K562 (cell line): ENCODE data around the gene ABCB6. TPM values are rescaled to one million over a fixed set of nuclear protein-coding genes. Genes with fewer than 3 reads are reported as not detected.

Source experiments
- ATAC-seq: fragments of 200-7000 bp; cut with Tn5 transposase; 3 replicates; pipeline ENCODE4 v1.9.1; 2020; ENCODE audit warnings: moderate library complexity
- BruUV-seq: library from RNA; stranded (reverse); fragments of 400-500 nt; replicated peaks from 2 replicates; lab custom pipeline; 2021; lab: Mats Ljungman, UMichigan
- CTCF ChIA-PET: fragments of 300-600 bp; formaldehyde crosslinking; extraction: SDS; loops from one replicate; lab custom pipeline; 2021; ENCODE audit warnings: low intra/inter-chr PET ratio; lab: Yijun Ruan, JAX
- POLR2A ChIA-PET: fragments of 300-600, 350-650 bp; sonication (Branson Sonifier 250); formaldehyde crosslinking; extraction: SDS; loops from one replicate; lab custom pipeline; 2021; ENCODE audit warnings: antibody characterized with exemption, inconsistent platforms; lab: Yijun Ruan, JAX
- DNase-seq, 4 experiments: peaks; one replicate each; pipeline versions ENCODE4 v3.0.0 to v3.0.0-alpha.2; 2011 to 2018; ENCODE audit warnings: low spot score in 3 of 4, mixed read lengths in 3 of 4; ENCODE audit errors: extremely low read depth in 1 of 4
- FAIRE-seq: peaks from 2 replicates; lab custom pipeline; 2011; peaks lifted over from hg19 to GRCh38; lab: Jason Lieb, UNC
- H2AFZ ChIP-seq: 2 replicates; pipeline ENCODE4 v1.6.0; 2011; ENCODE audit warnings: low read depth, low read length, control low read depth, inconsistent platforms
- H3K27ac ChIP-seq: fragments of 200-600 bp; 3 replicates; pipeline ENCODE4 v1.8.0; 2011; ENCODE audit warnings: low read depth, mild to moderate bottlenecking, control low read depth, inconsistent platforms, low read length, moderate library complexity, mixed read lengths; ENCODE audit errors: extremely low read depth
- H3K27me3 ChIP-seq, 2 experiments: fragments of 300-600 bp in 1 of 2; 2 replicates in 1 of 2; 3 replicates in 1 of 2; pipeline versions ENCODE4 v1.6.0 to v1.8.0; 2011; ENCODE audit warnings: inconsistent platforms in 2 of 2, low read length in 2 of 2, mild to moderate bottlenecking in 1 of 2, mixed read lengths in 1 of 2, moderate library complexity in 1 of 2; ENCODE audit not compliant: control insufficient read depth in 2 of 2, insufficient read depth in 2 of 2
- H3K36me3 ChIP-seq: fragments of 300-600 bp; 3 replicates; pipeline ENCODE4 v1.8.0; 2011; ENCODE audit warnings: mild to moderate bottlenecking, low read length, inconsistent platforms; ENCODE audit not compliant: control insufficient read depth, insufficient read depth
- H3K4me1 ChIP-seq, 2 experiments: fragments of 200-600 bp in 1 of 2; replicated peaks in 1 of 2; 2 replicates in 1 of 2; 3 replicates in 1 of 2; pipeline versions ENCODE4 v1.5.1 to v1.8.0; 2011; ENCODE audit warnings: inconsistent platforms in 2 of 2, low read length in 2 of 2, mild to moderate bottlenecking in 1 of 2, mixed read lengths in 1 of 2, moderate library complexity in 1 of 2; ENCODE audit not compliant: control insufficient read depth in 2 of 2, insufficient read depth in 2 of 2
- H3K4me2 ChIP-seq: 2 replicates; pipeline ENCODE4 v1.6.1; 2011; ENCODE audit warnings: low read length, control low read depth, inconsistent platforms, mixed read lengths; ENCODE audit not compliant: insufficient read depth
- H3K4me3 ChIP-seq: fragments of 200-600 bp; sonication (generic), shearing (Covaris generic); 2 replicates; pipeline ENCODE4 v1.5.1; 2016; ENCODE audit warnings: control low read depth, inconsistent platforms
- H3K79me2 ChIP-seq: fragments of 200-600 bp; 3 replicates; pipeline ENCODE4 v1.8.0; 2011; ENCODE audit warnings: low read length, inconsistent platforms; ENCODE audit not compliant: control insufficient read depth, insufficient read depth
- H3K9ac ChIP-seq, 2 experiments: 2 replicates each; pipeline versions ENCODE4 v1.6.0 to v1.6.1; 2011; ENCODE audit warnings: low read depth in 2 of 2, low read length in 2 of 2, control low read depth in 1 of 2, inconsistent platforms in 1 of 2, mild to moderate bottlenecking in 1 of 2, mixed read lengths in 1 of 2; ENCODE audit not compliant: insufficient read depth in 1 of 2
- H3K9me1 ChIP-seq: one replicate; pipeline ENCODE4 v1.6.0; 2011; ENCODE audit warnings: inconsistent platforms, mild to moderate bottlenecking, low read length, moderate library complexity; ENCODE audit not compliant: control insufficient read depth, insufficient read depth
- H3K9me3 ChIP-seq: replicated peaks from 2 replicates; pipeline ENCODE4 v1.5.1; 2011; ENCODE audit warnings: low read depth, low read length, inconsistent platforms; ENCODE audit not compliant: control insufficient read depth, insufficient read depth
- H4K20me1 ChIP-seq: replicated peaks from 2 replicates; pipeline ENCODE4 v1.6.1; 2011; ENCODE audit warnings: low read length, inconsistent platforms, mixed read lengths; ENCODE audit not compliant: control insufficient read depth, insufficient read depth
- EP400 ChIP-seq: fragments of 450-650 bp; IDR thresholded peaks from 2 replicates; pipeline ENCODE4 v1.6.1; 2017; ENCODE audit warnings: antibody characterized with exemption, mild to moderate bottlenecking, moderate library complexity
- ERF ChIP-seq: fragments of 450-650 bp; formaldehyde crosslinking; IDR thresholded peaks from 2 replicates; pipeline ENCODE4 v1.4.0; 2020; ENCODE audit warnings: mild to moderate bottlenecking, mixed read lengths
- KDM1A ChIP-seq, 2 experiments: fragments of 450-650 bp; IDR thresholded peaks; 2 replicates each; pipeline ENCODE4 v1.6.1; 2016; ENCODE audit warnings: mild to moderate bottlenecking in 2 of 2
- RNF219 ChIP-seq: fragments of 250-450 bp; sonication (Bioruptor Pico); IDR thresholded peaks from 2 replicates; pipeline ENCODE4 v1.5.0; 2022; ENCODE audit warnings: mild to moderate bottlenecking
- YY1 ChIP-seq, 3 experiments: IDR thresholded peaks; 2 replicates each; pipeline ENCODE4 v1.6.1; 2011; ENCODE audit warnings: low read length in 2 of 3, mild to moderate bottlenecking in 2 of 3, moderate library complexity in 2 of 3, borderline replicate concordance in 1 of 3, control low read depth in 1 of 3, low read depth in 1 of 3; ENCODE audit not compliant: insufficient read depth in 3 of 3, insufficient replicate concordance in 2 of 3, control insufficient read depth in 1 of 3, insufficient read length in 1 of 3; ENCODE audit errors: extremely low read depth in 1 of 3
- ZFX ChIP-seq: sonication (generic); formaldehyde crosslinking; IDR thresholded peaks from 2 replicates; pipeline ENCODE4 v1.8.0; 2022; ENCODE audit warnings: mild to moderate bottlenecking, missing genetic modification reagents, moderate library complexity
- ZNF263 ChIP-seq: sonication (generic); formaldehyde crosslinking; IDR thresholded peaks from 2 replicates; pipeline ENCODE4 v1.8.0; 2022; ENCODE audit warnings: mild to moderate bottlenecking, missing genetic modification reagents, borderline replicate concordance
- ZNF589 ChIP-seq: fragments of 200-800 bp; sonication (Bioruptor generic); IDR thresholded peaks from 2 replicates; pipeline ENCODE4 v1.6.1; 2016; ENCODE audit warnings: low read depth, missing genetic modification characterization, missing compliant biosample characterization
- ZNF592 ChIP-seq: fragments of 450-650 bp; IDR thresholded peaks from 2 replicates; pipeline ENCODE4 v1.6.1; 2017; ENCODE audit warnings: antibody characterized with exemption, mild to moderate bottlenecking
- WGBS: fragments of 100-300 bp; shearing (Covaris generic); methylation state at CpG from one replicate; pipeline ENCODE4 v1.1.6; 2016; ENCODE audit warnings: low coverage, mixed read lengths; ENCODE audit not compliant: insufficient coverage; ENCODE audit errors: missing lambda C conversion rate; 5-methylcytosine and 5-hydroxymethylcytosine counted together
- in situ Hi-C: fragments of 300-500 bp; cut with MboI; formaldehyde crosslinking; loops from 4 replicates; pipeline ENCODE4 v1.15.0; 2018; ENCODE audit warnings: inconsistent platforms, mixed read lengths
- intact Hi-C: fragments of 100-400 bp; cut with micrococcal nuclease; formaldehyde crosslinking; loops from 2 replicates; pipeline ENCODE4 v1.14.2; 2022
- polyA plus RNA-seq, 8 experiments: library from polyadenylated mRNA; depleted of rRNA in 4 of 8; stranded (reverse) in 5 of 8; unstranded in 3 of 8; fragments of >200 nt; fragmentation: Nextera tagmentation in 2 of 8; fragmentation: Illumina TruSeq in 1 of 8; extraction: Ambion mirVana in 2 of 8; extraction: Trizol in 1 of 8; gene quantifications; 2 replicates each; pipeline versions ENCODE4 v1.2.1 to v1.2.3, GENCODE V29; 2011 to 2014; ENCODE audit warnings: inconsistent platforms in 1 of 8, missing spikeins in 1 of 8
- total RNA-seq, 7 experiments: library from RNA; depleted of rRNA in 6 of 7; stranded (reverse); fragments of >200 nt in 6 of 7; fragmentation: Illumina TruSeq in 2 of 7; extraction: Trizol in 2 of 7; gene quantifications; 2 replicates each; pipeline versions ENCODE4 v1.2.1 to v1.2.3, GENCODE V29; 2011 to 2021; ENCODE audit warnings: low replicate concordance in 1 of 7

The ABCB6 gene
- total and polyA plus RNA-seq, 9 of the 15 experiments (the other 6 are each of a cell fraction or from before 2014, with no cell fraction given) = 3.7 to 29.8 (median 16.8) TPM

GRCh38 chr2:219253753-219254589 is 35.2 kb upstream of the ABCB6 start, which contains the start of gene TUBA4A (continued):
- no peak for TF ChIP-seq RNF219 (CRISPR knock-in tag)

GRCh38 chr2:219252900-219253752 is 34.4 kb upstream of the ABCB6 start, which contains the start of gene TUBA4B:
TSS of gene TUBA4B (plus strand) at chr2:219253243. CDS start at chr2:219253408, 165 bp downstream.
- DNase-seq = peak; percentile 46 to 65 (median 54)
- Histone ChIP-seq H3K9ac (peak within 1 kb of the TSS; percentile 71 to 92), H3K4me2 (peak within 1 kb of the TSS; percentile 82), H3K9me3 (no peaks in the 10 kb centered on the region), H3K36me3 (peaks cover 40% of the 10 kb centered on the region; the same call in 2 of the 3 replicates), H3K79me2 (peaks cover 24% of the 10 kb centered on the region), H3K4me1 (peaks cover 18 to 47% of the 10 kb centered on the region in 2 experiments; a peak in 4 of 5 replicates), H3K27me3 (0 out of 5 replicates have a peak, but pooled peaks cover 0 to 4% of the 10 kb centered on the region in 2 experiments), H2AFZ (peak within 1 kb of the TSS; percentile 88), H3K4me3 (peak within 1 kb of the TSS; percentile 58), H3K9me1 (no peaks in the 10 kb centered on the region), H3K27ac (peak within 1 kb of the TSS; percentile 75), H4K20me1 (0 out of 2 replicates have a peak, but pooled peaks cover 3% of the 10 kb centered on the region)
- ChIA-PET CTCF (no interaction called here), POLR2A (interaction anchor here (0.6 to 2.0 kb wide), 8 partner anchors 8 to 346 kb away, joined by 3 to 8 read pairs (median 4); partner anchors contain the start of genes DNAJB2, GLB1L and STK16)
- no peak for FAIRE-seq
- ATAC-seq = peak; percentile 50
- 3% methylated on average over 28 of the region's 49 CpGs for WGBS
- in situ Hi-C loops (no loop called here), intact Hi-C loops (loop anchor here (2.0 kb wide), 1 partner anchor 26 kb away; the partner anchor contains the start of gene DNAJB2)
- TSS peak; percentile 56 for BruUV-seq
- TF ChIP-seq YY1 (IDR thresholded peaks at IDR 0.05; ENCODE audit: borderline replicate concordance in 1 of 3, control insufficient read depth in 1 of 3, extremely low read depth in 1 of 3, insufficient read depth in 3 of 3, insufficient read length in 1 of 3, insufficient replicate concordance in 2 of 3, low read depth in 1 of 3, low read length in 2 of 3) (peak in 1 of 3 experiments; percentile 46), EP400 (peak; percentile 64; the same call in 1 of the 2 replicates), KDM1A (IDR thresholded peaks at IDR 0.05) (0 out of 4 replicates have a peak, but pooled peaks of 1 of the 2 experiments have one; percentile 10), ZNF263 (CRISPR knock-in tag) (no peak), ERF (CRISPR knock-in tag) (no peak), ZFX (CRISPR knock-in tag) (peak; percentile 24; the same call in 1 of the 2 replicates), ZNF589 (CRISPR knock-in tag) (no peak), ZNF592 (peak; percentile 33; the same call in 1 of the 2 replicates)
